ENCODE data around the gene SPHK1.

DNA sequence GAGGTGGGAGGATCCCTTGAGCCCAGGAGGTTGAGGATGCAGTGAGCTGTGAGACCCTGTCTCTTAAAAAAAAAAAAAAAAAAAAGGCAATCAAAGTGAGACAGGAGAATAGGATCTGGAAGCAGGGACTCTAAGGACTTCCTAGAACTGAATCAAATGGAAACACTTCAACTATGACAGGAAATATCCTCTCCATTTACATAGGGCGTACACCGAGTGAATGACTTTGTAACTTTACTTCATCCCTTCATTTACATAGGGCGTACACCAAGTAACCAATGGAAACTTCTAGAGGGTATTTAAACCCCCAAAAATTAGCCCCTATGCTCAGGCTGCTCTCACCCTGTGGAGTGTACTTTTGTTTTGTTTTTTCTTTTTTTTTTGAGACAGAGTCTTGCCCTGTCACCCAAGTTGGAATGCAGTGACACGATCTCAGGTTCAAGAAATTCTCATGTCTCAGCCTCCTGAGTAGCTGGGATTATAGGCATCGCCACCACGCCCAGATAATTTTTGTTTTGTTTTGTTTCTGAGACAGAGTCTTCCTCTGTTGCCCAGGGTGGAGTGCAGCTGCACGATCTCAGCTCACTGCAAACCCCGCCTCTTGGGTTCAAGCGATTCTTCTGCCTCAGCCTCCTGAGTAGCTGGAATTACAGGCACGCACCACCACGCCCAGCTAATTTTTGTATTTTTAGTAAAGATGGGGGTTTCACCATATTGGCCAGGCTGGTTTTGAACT, 21.1 kb upstream of the SPHK1 start:
- TF ChIP-seq POLR2AphosphoS5 (IDR thresholded peaks at IDR 0.05; ENCODE audit: low read depth, low read length) (no peak), PAX5 (IDR thresholded peaks at IDR 0.05; ENCODE audit: insufficient read depth, low read length, severe bottlenecking) (no peak)
